K562 (cell line): ENCODE measurements around the gene ECE2. TPM values are rescaled to one million over a fixed set of nuclear protein-coding genes. Genes with fewer than 3 reads are reported as not detected.

Experiments used
- ASH1L ChIP-seq: fragments of 450-650 bp; IDR thresholded peaks from 2 replicates; pipeline ENCODE4 v1.6.1; 2018; ENCODE audit warnings: borderline replicate concordance, mild to moderate bottlenecking, low read depth; ENCODE audit not compliant: partially characterized antibody
- BRCA1 ChIP-seq, 2 experiments: fragments of 450-650 bp in 1 of 2; sonication (generic) in 1 of 2; formaldehyde crosslinking in 1 of 2; IDR thresholded peaks; 2 replicates each; pipeline versions ENCODE4 v1.5.0 to v1.6.1; 2017 to 2020; ENCODE audit warnings: mild to moderate bottlenecking in 1 of 2, missing genetic modification reagents in 1 of 2
- CBX3 ChIP-seq, 2 experiments: IDR thresholded peaks; 1 replicate in 1 of 2; 2 replicates in 1 of 2; pipeline ENCODE4 v1.6.1; 2012; ENCODE audit warnings: inconsistent platforms in 2 of 2, low read length in 2 of 2, borderline replicate concordance in 1 of 2, control low read depth in 1 of 2
- CCNT2 ChIP-seq: IDR thresholded peaks from 2 replicates; pipeline ENCODE4 v1.6.1; 2011; ENCODE audit warnings: borderline replicate concordance, low read depth, mild to moderate bottlenecking, moderate library complexity, mixed read lengths, low read length; ENCODE audit not compliant: insufficient read length; ENCODE audit errors: extremely low read depth
- E2F3 ChIP-seq: fragments of 250-450 bp; sonication (Bioruptor Pico); IDR thresholded peaks from 2 replicates; pipeline ENCODE4 v1.4.0; 2020; ENCODE audit warnings: mild to moderate bottlenecking
- HCFC1 ChIP-seq: IDR thresholded peaks from 2 replicates; pipeline ENCODE4 v1.6.1; 2012; ENCODE audit warnings: low read depth, low read length, improper control_type of control experiment
- JUND ChIP-seq, 2 experiments: IDR thresholded peaks; 2 replicates in 1 of 2; 3 replicates in 1 of 2; pipeline ENCODE4 v1.6.1; 2011; ENCODE audit warnings: borderline replicate concordance in 2 of 2, low read depth in 2 of 2, low read length in 2 of 2, improper control_type of control experiment in 1 of 2, missing biosample characterization in 1 of 2, missing genetic modification characterization in 1 of 2, missing genetic modification reagents in 1 of 2
- MAZ ChIP-seq, 2 experiments: fragments of 450-650 bp in 1 of 2; sonication (generic) in 1 of 2; formaldehyde crosslinking; IDR thresholded peaks in 1 of 2; conservative IDR thresholded peaks in 1 of 2; 2 replicates each; pipeline versions ENCODE4 v1.4.0 to v1.5.0; 2020; ENCODE audit warnings: mild to moderate bottlenecking in 1 of 2, missing genetic modification reagents in 1 of 2
- MEIS2 ChIP-seq: fragments of 450-650 bp; IDR thresholded peaks from 2 replicates; pipeline ENCODE4 v1.6.1; 2014; ENCODE audit warnings: mild to moderate bottlenecking; ENCODE audit not compliant: partially characterized antibody
- STAG1 ChIP-seq: sonication (generic); formaldehyde crosslinking; IDR thresholded peaks from 2 replicates; pipeline ENCODE4 v1.5.0; 2020; ENCODE audit warnings: missing genetic modification reagents, borderline replicate concordance
- ZNF583 ChIP-seq: fragments of 250-450 bp; sonication (Bioruptor Pico); IDR thresholded peaks from 2 replicates; pipeline ENCODE4 v1.4.0; 2020
- polyA plus RNA-seq, 8 experiments: library from polyadenylated mRNA; depleted of rRNA in 4 of 8; stranded (reverse) in 5 of 8; unstranded in 3 of 8; fragments of >200 nt; fragmentation: Nextera tagmentation in 2 of 8; fragmentation: Illumina TruSeq in 1 of 8; extraction: Ambion mirVana in 2 of 8; extraction: Trizol in 1 of 8; gene quantifications; 2 replicates each; pipeline versions ENCODE4 v1.2.1 to v1.2.3, GENCODE V29; 2011 to 2014; ENCODE audit warnings: inconsistent platforms in 1 of 8, missing spikeins in 1 of 8
- total RNA-seq, 7 experiments: library from RNA; depleted of rRNA in 6 of 7; stranded (reverse); fragments of >200 nt in 6 of 7; fragmentation: Illumina TruSeq in 2 of 7; extraction: Trizol in 2 of 7; gene quantifications; 2 replicates each; pipeline versions ENCODE4 v1.2.1 to v1.2.3, GENCODE V29; 2011 to 2021; ENCODE audit warnings: low replicate concordance in 1 of 7
- TF ChIP-seq, protein P1 (sequence below): fragments of 250-450 bp; sonication (Bioruptor Pico); IDR thresholded peaks from 2 replicates; pipeline ENCODE4 v1.9.0; 2021; ENCODE audit warnings: mild to moderate bottlenecking, inconsistent platforms
- TF ChIP-seq, protein P2 (sequence below): sonication (generic); formaldehyde crosslinking; IDR thresholded peaks from 2 replicates; pipeline ENCODE4 v1.8.0; 2022; ENCODE audit warnings: missing genetic modification reagents, mild to moderate bottlenecking, borderline replicate concordance
- TF ChIP-seq, protein P3 (sequence below): sonication (generic); IDR thresholded peaks from 2 replicates; pipeline ENCODE4 v1.6.1; 2016
- TF ChIP-seq, protein P4 (sequence below): sonication (generic); formaldehyde crosslinking; IDR thresholded peaks from 2 replicates; pipeline ENCODE4 v1.8.0; 2023; ENCODE audit warnings: mild to moderate bottlenecking, missing genetic modification reagents
- TF ChIP-seq, protein P5 (sequence below): fragments of 450-650 bp; IDR thresholded peaks from 2 replicates; pipeline ENCODE4 v1.7.1; 2018; ENCODE audit warnings: mild to moderate bottlenecking, low read depth; ENCODE audit not compliant: partially characterized antibody

ECE2 gene
- total and polyA plus RNA-seq, 9 of the 15 experiments (the other 6 are each of a cell fraction or from before 2014, with no cell fraction given), result not detected

DNA sequence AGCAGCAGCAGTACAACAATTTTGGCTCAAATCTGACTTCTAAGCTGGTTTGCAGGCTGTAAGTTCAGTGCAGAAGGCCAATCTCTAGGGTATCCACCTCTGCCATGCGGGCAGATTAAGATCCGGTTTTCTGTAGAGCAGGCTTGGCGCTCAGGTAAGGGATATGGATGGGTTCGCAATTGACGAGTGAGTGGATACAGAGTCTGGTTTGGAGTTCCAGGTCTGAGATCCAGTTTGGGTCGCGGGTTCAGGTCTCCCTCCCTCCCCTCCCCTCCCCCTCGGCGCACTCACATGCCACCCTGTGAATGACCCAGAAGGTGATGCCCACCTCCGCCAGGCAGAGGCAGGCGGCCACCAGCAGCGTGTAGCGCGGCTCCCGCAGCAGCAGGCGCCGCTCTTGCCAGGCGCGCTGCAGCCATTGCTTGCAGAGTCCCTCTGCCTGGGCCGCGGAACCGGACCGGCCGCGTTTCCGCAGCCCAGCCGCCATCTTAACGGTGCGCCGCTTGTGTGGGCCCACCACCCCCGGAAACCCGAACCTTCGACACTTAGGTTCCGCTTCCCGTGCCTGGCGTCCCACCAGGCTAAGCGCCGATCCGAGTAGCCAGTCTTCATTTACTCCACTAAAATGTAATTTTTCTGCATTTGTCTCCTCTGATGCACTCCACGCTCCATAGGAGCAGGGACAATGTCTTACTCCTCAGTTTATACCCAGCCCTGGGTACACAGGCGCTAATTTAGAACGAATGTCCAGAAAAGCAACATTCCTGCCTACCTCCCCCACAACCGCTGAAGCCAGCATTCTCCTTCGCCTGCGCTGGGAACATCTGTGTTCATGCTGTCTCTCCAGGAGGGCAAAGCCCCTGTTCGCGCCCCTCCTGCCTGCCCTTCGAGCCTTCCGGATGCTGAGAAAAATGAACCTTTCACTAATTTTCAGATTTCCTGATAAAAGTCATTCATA is 27.1 kb upstream of the ECE2 start, which contains the start of gene ALG3 (continued):
- TF ChIP-seq BRCA1 (IDR thresholded peaks at IDR 0.05), result no peak
- no peak for TF ChIP-seq BRCA1 (CRISPR knock-in tag; IDR thresholded peaks at IDR 0.05)
- peak; percentile 63 to 87; a peak in 3 of 4 replicates for TF ChIP-seq MAZ (CRISPR knock-in tag; conservative IDR thresholded peaks at IDR 0.05 in 1 of 2, IDR thresholded peaks at IDR 0.05 in 1 of 2)
- TF ChIP-seq ZNF583, result peak; percentile 80
- peak in 1 of 2 experiments; percentile 64; a peak in 1 of 3 replicates for TF ChIP-seq CBX3 (IDR thresholded peaks at IDR 0.05; ENCODE audit: borderline replicate concordance in 1 of 2, low read length in 2 of 2)
- TF ChIP-seq, protein P1, sequence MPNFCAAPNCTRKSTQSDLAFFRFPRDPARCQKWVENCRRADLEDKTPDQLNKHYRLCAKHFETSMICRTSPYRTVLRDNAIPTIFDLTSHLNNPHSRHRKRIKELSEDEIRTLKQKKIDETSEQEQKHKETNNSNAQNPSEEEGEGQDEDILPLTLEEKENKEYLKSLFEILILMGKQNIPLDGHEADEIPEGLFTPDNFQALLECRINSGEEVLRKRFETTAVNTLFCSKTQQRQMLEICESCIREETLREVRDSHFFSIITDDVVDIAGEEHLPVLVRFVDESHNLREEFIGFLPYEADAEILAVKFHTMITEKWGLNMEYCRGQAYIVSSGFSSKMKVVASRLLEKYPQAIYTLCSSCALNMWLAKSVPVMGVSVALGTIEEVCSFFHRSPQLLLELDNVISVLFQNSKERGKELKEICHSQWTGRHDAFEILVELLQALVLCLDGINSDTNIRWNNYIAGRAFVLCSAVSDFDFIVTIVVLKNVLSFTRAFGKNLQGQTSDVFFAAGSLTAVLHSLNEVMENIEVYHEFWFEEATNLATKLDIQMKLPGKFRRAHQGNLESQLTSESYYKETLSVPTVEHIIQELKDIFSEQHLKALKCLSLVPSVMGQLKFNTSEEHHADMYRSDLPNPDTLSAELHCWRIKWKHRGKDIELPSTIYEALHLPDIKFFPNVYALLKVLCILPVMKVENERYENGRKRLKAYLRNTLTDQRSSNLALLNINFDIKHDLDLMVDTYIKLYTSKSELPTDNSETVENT, result peak; percentile 65; the same call in 1 of the 2 replicates
- TF ChIP-seq, protein P2, sequence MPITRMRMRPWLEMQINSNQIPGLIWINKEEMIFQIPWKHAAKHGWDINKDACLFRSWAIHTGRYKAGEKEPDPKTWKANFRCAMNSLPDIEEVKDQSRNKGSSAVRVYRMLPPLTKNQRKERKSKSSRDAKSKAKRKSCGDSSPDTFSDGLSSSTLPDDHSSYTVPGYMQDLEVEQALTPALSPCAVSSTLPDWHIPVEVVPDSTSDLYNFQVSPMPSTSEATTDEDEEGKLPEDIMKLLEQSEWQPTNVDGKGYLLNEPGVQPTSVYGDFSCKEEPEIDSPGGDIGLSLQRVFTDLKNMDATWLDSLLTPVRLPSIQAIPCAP (CRISPR knock-in tag), result no peak
- no peak for TF ChIP-seq MEIS2
- TF ChIP-seq E2F3 (CRISPR knock-in tag), result 0 out of 2 replicates have a peak, but pooled peaks have one; percentile 25
- no peak for TF ChIP-seq STAG1 (CRISPR knock-in tag)
- TF ChIP-seq, protein P3, sequence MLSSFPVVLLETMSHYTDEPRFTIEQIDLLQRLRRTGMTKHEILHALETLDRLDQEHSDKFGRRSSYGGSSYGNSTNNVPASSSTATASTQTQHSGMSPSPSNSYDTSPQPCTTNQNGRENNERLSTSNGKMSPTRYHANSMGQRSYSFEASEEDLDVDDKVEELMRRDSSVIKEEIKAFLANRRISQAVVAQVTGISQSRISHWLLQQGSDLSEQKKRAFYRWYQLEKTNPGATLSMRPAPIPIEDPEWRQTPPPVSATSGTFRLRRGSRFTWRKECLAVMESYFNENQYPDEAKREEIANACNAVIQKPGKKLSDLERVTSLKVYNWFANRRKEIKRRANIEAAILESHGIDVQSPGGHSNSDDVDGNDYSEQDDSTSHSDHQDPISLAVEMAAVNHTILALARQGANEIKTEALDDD, result no peak
- no peak for TF ChIP-seq ASH1L
- TF ChIP-seq, protein P4, sequence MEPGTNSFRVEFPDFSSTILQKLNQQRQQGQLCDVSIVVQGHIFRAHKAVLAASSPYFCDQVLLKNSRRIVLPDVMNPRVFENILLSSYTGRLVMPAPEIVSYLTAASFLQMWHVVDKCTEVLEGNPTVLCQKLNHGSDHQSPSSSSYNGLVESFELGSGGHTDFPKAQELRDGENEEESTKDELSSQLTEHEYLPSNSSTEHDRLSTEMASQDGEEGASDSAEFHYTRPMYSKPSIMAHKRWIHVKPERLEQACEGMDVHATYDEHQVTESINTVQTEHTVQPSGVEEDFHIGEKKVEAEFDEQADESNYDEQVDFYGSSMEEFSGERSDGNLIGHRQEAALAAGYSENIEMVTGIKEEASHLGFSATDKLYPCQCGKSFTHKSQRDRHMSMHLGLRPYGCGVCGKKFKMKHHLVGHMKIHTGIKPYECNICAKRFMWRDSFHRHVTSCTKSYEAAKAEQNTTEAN (CRISPR knock-in tag), result no peak
- TF ChIP-seq CCNT2, result peak; percentile 74
- TF ChIP-seq, protein P5, sequence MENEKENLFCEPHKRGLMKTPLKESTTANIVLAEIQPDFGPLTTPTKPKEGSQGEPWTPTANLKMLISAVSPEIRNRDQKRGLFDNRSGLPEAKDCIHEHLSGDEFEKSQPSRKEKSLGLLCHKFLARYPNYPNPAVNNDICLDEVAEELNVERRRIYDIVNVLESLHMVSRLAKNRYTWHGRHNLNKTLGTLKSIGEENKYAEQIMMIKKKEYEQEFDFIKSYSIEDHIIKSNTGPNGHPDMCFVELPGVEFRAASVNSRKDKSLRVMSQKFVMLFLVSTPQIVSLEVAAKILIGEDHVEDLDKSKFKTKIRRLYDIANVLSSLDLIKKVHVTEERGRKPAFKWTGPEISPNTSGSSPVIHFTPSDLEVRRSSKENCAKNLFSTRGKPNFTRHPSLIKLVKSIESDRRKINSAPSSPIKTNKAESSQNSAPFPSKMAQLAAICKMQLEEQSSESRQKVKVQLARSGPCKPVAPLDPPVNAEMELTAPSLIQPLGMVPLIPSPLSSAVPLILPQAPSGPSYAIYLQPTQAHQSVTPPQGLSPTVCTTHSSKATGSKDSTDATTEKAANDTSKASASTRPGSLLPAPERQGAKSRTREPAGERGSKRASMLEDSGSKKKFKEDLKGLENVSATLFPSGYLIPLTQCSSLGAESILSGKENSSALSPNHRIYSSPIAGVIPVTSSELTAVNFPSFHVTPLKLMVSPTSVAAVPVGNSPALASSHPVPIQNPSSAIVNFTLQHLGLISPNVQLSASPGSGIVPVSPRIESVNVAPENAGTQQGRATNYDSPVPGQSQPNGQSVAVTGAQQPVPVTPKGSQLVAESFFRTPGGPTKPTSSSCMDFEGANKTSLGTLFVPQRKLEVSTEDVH, result peak; percentile 44
- peak; percentile 44 for TF ChIP-seq JUND (IDR thresholded peaks at IDR 0.05; ENCODE audit: borderline replicate concordance, low read depth, low read length)
- TF ChIP-seq JUND (tag; IDR thresholded peaks at IDR 0.05; ENCODE audit: borderline replicate concordance, low read depth, low read length), result no peak
- peak; percentile 81 for TF ChIP-seq HCFC1
